Measurements from ENCODE around the gene NOS3.

- TF ChIP-seq AGO1 (IDR thresholded peaks at IDR 0.05; ENCODE audit: low read depth, low read length, poor library complexity, severe bottlenecking) (no peak), ATF7-NPFF (CRISPR knock-in tag; IDR thresholded peaks at IDR 0.05; ENCODE audit: low read depth) (no peak), TCF7 (IDR thresholded peaks at IDR 0.05; ENCODE audit: low read depth) (no peak), MTA1 (CRISPR knock-in tag; IDR thresholded peaks at IDR 0.05; ENCODE audit: borderline replicate concordance) (no peak), CSRNP2 (CRISPR knock-in tag; conservative IDR thresholded peaks at IDR 0.05; ENCODE audit: low read depth) (no peak), BHLHE40 (IDR thresholded peaks at IDR 0.05; ENCODE audit: low read length) (no peak), BCL6 (CRISPR knock-in tag; IDR thresholded peaks at IDR 0.05) (no peak), POLR2AphosphoS5 (IDR thresholded peaks at IDR 0.05; ENCODE audit: low read depth, low read length) (no peak), CTCF (CRISPR knock-in tag; IDR thresholded peaks at IDR 0.05) (no peak), SRY (CRISPR knock-in tag; IDR thresholded peaks at IDR 0.05) (no peak), PATZ1 (CRISPR knock-in tag; IDR thresholded peaks at IDR 0.05) (no peak), BRF2 (CRISPR knock-in tag; IDR thresholded peaks at IDR 0.05) (no peak), TRIM24 (CRISPR knock-in tag; IDR thresholded peaks at IDR 0.05) (no peak)
These were observed 55.1 kb downstream of the NOS3 start for GRCh38 chr7:151045967-151046366.
